Gastrocnemius medialis (tissue), 4 donors: ENCODE results near the gene SPOCK1. TPM values are rescaled to one million over a fixed set of nuclear protein-coding genes. Genes with fewer than 3 reads are reported as not detected.

ENCODE experiments used
- ATAC-seq, 2 donors: fragments of 150-250 bp; one replicate each; pipeline ENCODE4 v1.9.1; 2016
- DNase-seq, 2 donors: peaks; one replicate each; pipeline ENCODE4 v3.0.0-alpha.2; 2019
- H3K27ac ChIP-seq, 4 donors: fragments of 200-600 bp; sonication (generic); 1 replicate in 1 of 4; 2 replicates in 3 of 4; pipeline ENCODE4 v1.5.1; 2016 to 2018; ENCODE audit warnings: mild to moderate bottlenecking in 2 of 4, moderate library complexity in 1 of 4
- H3K27me3 ChIP-seq, 3 donors: fragments of 200-600 bp; sonication (generic) in 2 of 3; 1 replicate in 1 of 3; 2 replicates in 2 of 3; pipeline versions ENCODE4 v1.5.1 to v1.6.0; 2016 to 2019; ENCODE audit warnings: mild to moderate bottlenecking in 1 of 3, moderate library complexity in 1 of 3
- H3K36me3 ChIP-seq, 2 donors: fragments of 200-600 bp; sonication (generic) in 1 of 2; one replicate each; pipeline ENCODE4 v1.5.1; 2017 to 2018
- H3K4me1 ChIP-seq, 2 donors: fragments of 200-600 bp; sonication (generic) in 1 of 2; one replicate each; pipeline ENCODE4 v1.5.1; 2016 to 2017; ENCODE audit warnings: mild to moderate bottlenecking in 2 of 2
- H3K4me3 ChIP-seq, 4 donors: fragments of 200-600 bp; sonication (generic) in 3 of 4; 1 replicate in 1 of 4; 2 replicates in 3 of 4; pipeline ENCODE4 v1.5.1; 2016 to 2019; ENCODE audit warnings: mild to moderate bottlenecking in 2 of 4
- H3K9me3 ChIP-seq, 3 donors: fragments of 200-600 bp; sonication (generic) in 2 of 3; 1 replicate in 1 of 3; 2 replicates in 2 of 3; pipeline ENCODE4 v1.5.1; 2016 to 2019
- CTCF ChIP-seq, 5 experiments: fragments of 450-650 bp in 3 of 5; fragments of 200-600 bp in 2 of 5; sonication (generic) in 2 of 5; IDR thresholded peaks in 4 of 5; conservative IDR thresholded peaks in 1 of 5; 1 replicate in 4 of 5; 2 replicates in 1 of 5; pipeline ENCODE4 v1.5.1; 2016 to 2019; ENCODE audit warnings: antibody characterized with exemption in 5 of 5, mild to moderate bottlenecking in 3 of 5, moderate library complexity in 3 of 5
- POLR2A ChIP-seq, 2 donors: fragments of 450-650 bp; IDR thresholded peaks; one replicate each; pipeline ENCODE4 v1.6.1; 2017; ENCODE audit warnings: antibody characterized with exemption in 2 of 2, mild to moderate bottlenecking in 2 of 2, moderate library complexity in 2 of 2
- in situ Hi-C, 4 donors: fragments of 200-750 bp; cut with MboI; loops; one replicate each; pipeline versions ENCODE4 v1.15.0 to v1.8.0; 2017; ENCODE audit warnings: low sequenced_read_pairs in 4 of 4
- intact Hi-C: fragments of 100-400 bp; cut with DNase I; formaldehyde crosslinking; loops from one replicate; pipeline ENCODE4 v1.15.1; 2023; ENCODE audit warnings: low total_unique reads
- total RNA-seq, 4 donors: library from RNA; depleted of rRNA; stranded (reverse); fragments of >200 nt; gene quantifications; one replicate each; pipeline versions ENCODE4 v1.1.0 to v1.2.3, GENCODE V29; 2016

The SPOCK1 gene
- total RNA-seq, 4 donors from 2014 or later: 5.8 to 33.8 (median 25.3) TPM

- Histone ChIP-seq H3K4me3 (no peak overlapping the region), H3K36me3 (no peaks in the 10 kb centered on the region), H3K27ac (no peak overlapping the region), H3K9me3 (no peaks in the 10 kb centered on the region), H3K4me1 (no peaks in the 10 kb centered on the region), H3K27me3 (no peaks in the 10 kb centered on the region)
- intact Hi-C loops: no loop called here
- TF ChIP-seq POLR2A (IDR thresholded peaks at IDR 0.05): no peak
- TF ChIP-seq CTCF (IDR thresholded peaks at IDR 0.05 in 4 of 5, conservative IDR thresholded peaks at IDR 0.05 in 1 of 5): no peak
- DNase-seq: no peak
- no peak for ATAC-seq
- in situ Hi-C loops: no loop called here
These were observed 218.5 kb downstream of the SPOCK1 start for GRCh38 chr5:137280656-137281055.

GRCh38 chr5:137279521-137280231 lies 219.4 kb downstream of the SPOCK1 start:
- no peaks in the 10 kb centered on the region for H3K9me3 ChIP-seq
- no peak for ATAC-seq
- H3K4me3 ChIP-seq: no peak overlapping the region
- H3K27ac ChIP-seq: no peak overlapping the region
- intact Hi-C loops (no loop called here), in situ Hi-C loops (no loop called here)
- DNase-seq: no peak
- H3K4me1 ChIP-seq: no peaks in the 10 kb centered on the region
- H3K27me3 ChIP-seq: no peaks in the 10 kb centered on the region
- H3K36me3 ChIP-seq: no peaks in the 10 kb centered on the region
- TF ChIP-seq POLR2A (IDR thresholded peaks at IDR 0.05) (no peak), CTCF (IDR thresholded peaks at IDR 0.05 in 4 of 5, conservative IDR thresholded peaks at IDR 0.05 in 1 of 5) (no peak)

GRCh38 chr5:137278476-137278875 lies 220.7 kb downstream of the SPOCK1 start:
- in situ Hi-C loops: no loop called here
- DNase-seq (no peak), ATAC-seq (peak in 1 of 2 donors; percentile 54)
- no peaks in the 10 kb centered on the region for H3K9me3 ChIP-seq
- H3K27me3 ChIP-seq: no peaks in the 10 kb centered on the region
- TF ChIP-seq CTCF (IDR thresholded peaks at IDR 0.05 in 4 of 5, conservative IDR thresholded peaks at IDR 0.05 in 1 of 5) (no peak), POLR2A (IDR thresholded peaks at IDR 0.05) (no peak)
- intact Hi-C loops: no loop called here
- H3K36me3 ChIP-seq: no peaks in the 10 kb centered on the region
- no peaks in the 10 kb centered on the region for H3K4me1 ChIP-seq
- H3K27ac ChIP-seq: no peak overlapping the region
- no peak overlapping the region for H3K4me3 ChIP-seq

GRCh38 chr5:137275083-137275482 lies 224.0 kb downstream of the SPOCK1 start:
- in situ Hi-C loops (no loop called here), intact Hi-C loops (no loop called here)
- Histone ChIP-seq H3K9me3 (no peaks in the 10 kb centered on the region), H3K4me1 (no peaks in the 10 kb centered on the region), H3K27ac (no peak overlapping the region), H3K27me3 (no peaks in the 10 kb centered on the region), H3K4me3 (no peak overlapping the region), H3K36me3 (no peaks in the 10 kb centered on the region)
- TF ChIP-seq CTCF (IDR thresholded peaks at IDR 0.05 in 4 of 5, conservative IDR thresholded peaks at IDR 0.05 in 1 of 5): no peak
- TF ChIP-seq POLR2A (IDR thresholded peaks at IDR 0.05): no peak
- no peak for DNase-seq
- no peak for ATAC-seq

GRCh38 chr5:137273511-137273910 lies 225.6 kb downstream of the SPOCK1 start:
- Histone ChIP-seq H3K4me3 (no peak overlapping the region), H3K36me3 (no peaks in the 10 kb centered on the region), H3K9me3 (no peaks in the 10 kb centered on the region), H3K4me1 (no peaks in the 10 kb centered on the region), H3K27ac (no peak overlapping the region), H3K27me3 (no peaks in the 10 kb centered on the region)
- no peak for ATAC-seq
- intact Hi-C loops: no loop called here
- TF ChIP-seq POLR2A (IDR thresholded peaks at IDR 0.05): no peak
- no peak for TF ChIP-seq CTCF (IDR thresholded peaks at IDR 0.05 in 4 of 5, conservative IDR thresholded peaks at IDR 0.05 in 1 of 5)
- in situ Hi-C loops: no loop called here
- no peak for DNase-seq
